HEK293 (cell line): ENCODE measurements around the gene SRMS.

Experiments
- CTCF ChIP-seq: fragments of 450-650 bp; formaldehyde crosslinking; IDR thresholded peaks from 2 replicates; pipeline ENCODE4 v1.5.1; 2016; ENCODE audit warnings: missing biosample characterization, missing genetic modification characterization
- KLF9 ChIP-seq: fragments of 450-650 bp; formaldehyde crosslinking; IDR thresholded peaks from 2 replicates; pipeline ENCODE4 v1.5.1; 2016; ENCODE audit warnings: missing biosample characterization, missing genetic modification characterization, low read depth
- ZNF138 ChIP-seq: fragments of 450-650 bp; formaldehyde crosslinking; IDR thresholded peaks from 2 replicates; pipeline ENCODE4 v1.5.1; 2016; ENCODE audit warnings: missing biosample characterization, missing genetic modification characterization, borderline replicate concordance
- ZNF404 ChIP-seq: fragments of 450-650 bp; formaldehyde crosslinking; IDR thresholded peaks from 2 replicates; pipeline ENCODE4 v1.5.1; 2017; ENCODE audit warnings: missing biosample characterization, missing genetic modification characterization
- ZNF600 ChIP-seq: fragments of 450-650 bp; formaldehyde crosslinking; IDR thresholded peaks from 2 replicates; pipeline ENCODE4 v1.5.1; 2016; ENCODE audit warnings: missing biosample characterization, missing genetic modification characterization

DNA sequence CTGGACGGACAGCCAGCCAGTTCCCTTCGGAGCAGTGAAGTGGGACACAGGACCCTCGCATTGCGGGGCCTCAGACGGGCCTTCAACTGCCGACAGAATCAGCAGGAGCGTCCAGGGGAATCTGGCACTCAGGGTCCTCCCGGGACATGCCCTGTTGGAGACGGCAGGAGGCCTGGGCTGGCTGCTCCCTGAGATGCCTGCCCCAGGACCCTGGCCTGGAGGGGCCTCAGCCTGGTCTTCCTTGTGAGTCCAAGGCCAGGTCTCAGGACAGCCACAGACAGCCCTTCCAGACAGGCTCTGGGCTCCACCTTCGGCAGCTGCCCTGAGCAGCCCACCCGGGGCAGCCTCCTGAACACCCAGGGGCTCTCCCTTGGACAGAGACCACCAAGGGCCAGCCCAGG is 41.1 kb upstream of the SRMS start:
- TF ChIP-seq ZNF600 (tag by site-specific recombination) (no peak), KLF9 (tag by site-specific recombination) (no peak), CTCF (tag by site-specific recombination) (no peak), ZNF138 (tag by site-specific recombination) (no peak), ZNF404 (tag by site-specific recombination) (no peak)
